ENCODE data around the gene HNF1B.

HNF1B gene

DNA sequence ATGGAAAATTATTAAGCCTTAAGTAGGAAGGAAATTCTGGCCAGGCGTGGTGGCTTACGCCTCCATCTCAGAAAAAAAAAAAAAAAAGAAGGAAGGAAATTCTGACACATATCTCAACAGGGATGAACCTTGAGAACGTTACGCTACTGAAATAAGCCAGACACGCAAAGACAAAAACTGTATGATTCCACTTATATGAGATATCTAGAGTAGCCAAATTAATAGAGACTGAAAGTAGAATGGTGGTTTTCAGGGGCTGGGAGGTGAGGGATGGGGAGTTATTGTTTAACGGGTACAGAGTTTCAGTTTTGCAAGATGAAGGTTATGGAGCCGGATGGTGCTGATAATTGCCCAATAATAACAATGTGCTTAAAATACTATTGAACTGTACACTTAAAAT, 16.2 kb upstream of the HNF1B start:
- peak; percentile 46 to 73 (median 67) for DNase-seq

GRCh38 chr17:37759014-37759637, 14.3 kb upstream of the HNF1B start:
- DNase-seq, result peak in 3 of 4 experiments; percentile 39 to 55 (median 43)

DNA sequence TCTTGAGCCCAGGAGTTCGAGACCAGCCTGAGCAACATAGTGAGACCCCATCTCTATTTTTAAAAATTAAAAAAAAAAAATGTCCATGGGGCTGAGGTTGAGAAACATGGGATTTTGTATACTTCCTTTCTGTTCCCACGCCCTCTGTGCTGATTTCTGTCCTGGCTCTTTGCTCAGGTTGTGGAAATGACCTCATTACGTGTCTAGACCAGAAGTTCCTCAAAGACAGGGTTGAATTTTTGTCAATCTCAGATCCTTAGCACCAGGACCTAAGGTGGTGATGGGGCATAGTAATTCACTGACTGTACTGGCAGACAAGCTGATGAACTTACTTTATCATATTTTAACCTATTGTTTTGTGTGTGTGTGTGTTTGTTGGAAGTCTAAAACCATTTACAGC, 11.2 kb upstream of the HNF1B start:
- DNase-seq, result peak; percentile 52 to 79 (median 70)

DNA sequence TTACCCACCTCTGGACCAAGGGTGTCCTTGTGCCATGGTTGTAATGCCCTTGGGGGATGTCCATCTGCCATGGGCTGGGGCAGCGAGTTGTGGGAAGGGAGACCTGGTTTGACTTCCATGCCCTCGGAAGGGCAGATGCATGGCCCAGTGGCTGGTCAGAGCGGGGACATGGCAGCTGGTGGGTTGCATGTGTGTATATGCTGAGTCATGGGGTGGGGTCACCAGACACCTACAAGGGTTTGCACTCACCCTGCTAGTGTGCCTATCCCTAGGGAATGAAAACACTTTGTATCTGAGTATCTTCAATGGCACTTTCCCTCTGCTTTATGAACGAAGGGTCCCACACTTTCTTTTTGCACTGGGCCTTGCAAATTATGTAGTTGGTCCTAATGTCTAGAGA, 10.6 kb upstream of the HNF1B start:
- no peak for DNase-seq

- no peak for DNase-seq
Observed at GRCh38 chr17:37754363-37754762, 9.5 kb upstream of the HNF1B start.

DNA sequence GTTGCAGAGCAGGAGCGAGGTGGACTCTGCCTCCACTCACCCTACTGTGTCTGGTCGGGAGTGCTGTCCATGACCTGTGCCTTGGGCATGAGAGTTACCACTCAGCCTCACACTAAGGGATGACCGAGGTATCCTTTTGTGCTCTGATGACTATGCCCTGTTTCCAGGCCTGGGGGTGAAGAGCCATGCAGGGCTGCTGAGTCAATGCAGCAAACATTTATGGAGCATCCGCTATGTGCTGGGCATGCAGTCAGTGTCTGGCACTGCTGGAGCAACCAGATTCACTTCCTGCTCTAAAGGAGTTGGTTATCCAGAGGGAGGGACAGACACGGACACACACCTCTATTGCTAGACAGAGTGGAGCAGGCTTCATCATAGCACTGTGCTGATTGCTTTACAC, 7.6 kb upstream of the HNF1B start:
- no peak for DNase-seq

GRCh38 chr17:37750768-37751475, 6.1 kb upstream of the HNF1B start:
- no peak for DNase-seq

GRCh38 chr17:37750292-37750691, 5.4 kb upstream of the HNF1B start:
- no peak for DNase-seq

DNA sequence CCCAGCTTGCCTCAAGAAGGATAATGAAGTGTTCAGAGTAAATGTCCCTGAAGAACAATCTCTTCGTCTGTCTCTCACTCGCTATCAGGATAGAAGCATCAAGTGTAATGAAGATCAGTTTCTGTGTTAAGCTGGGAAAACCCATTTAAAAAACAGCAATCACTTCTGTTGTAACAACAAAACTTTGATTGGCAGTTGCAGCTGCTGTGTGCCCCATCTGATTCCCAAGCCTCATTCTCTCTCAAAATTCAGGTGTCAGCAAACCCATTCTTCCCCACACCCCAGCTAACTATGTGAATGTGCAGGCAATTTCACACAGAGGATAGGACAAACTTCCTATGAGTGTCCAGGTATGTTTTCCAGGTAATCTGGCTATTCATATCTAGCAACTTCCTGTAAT, 2.4 kb upstream of the HNF1B start:
- DNase-seq, result no peak

- DNase-seq, result no peak
Observed at GRCh38 chr17:37746617-37747016, 1.8 kb upstream of the HNF1B start.

- no peak for DNase-seq
Observed at GRCh38 chr17:37745801-37746426, 1.1 kb upstream of the HNF1B start.

DNA sequence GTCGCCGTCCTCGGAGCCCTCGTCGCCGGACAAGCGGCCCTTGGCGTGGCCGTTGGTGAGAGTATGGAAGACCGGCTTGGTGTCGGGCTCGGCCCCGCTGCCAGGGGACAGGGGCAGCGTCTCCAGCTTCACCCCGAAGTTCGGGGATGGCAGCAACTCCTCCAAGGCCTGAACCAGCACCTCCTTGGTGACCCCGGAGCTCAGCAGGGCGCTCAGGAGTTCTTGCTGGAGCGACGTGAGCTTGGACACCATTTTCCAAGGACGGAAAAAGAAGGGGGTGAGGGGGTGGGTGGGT, 279 bp downstream of the HNF1B start:
- DNase-seq, result no peak

DNA sequence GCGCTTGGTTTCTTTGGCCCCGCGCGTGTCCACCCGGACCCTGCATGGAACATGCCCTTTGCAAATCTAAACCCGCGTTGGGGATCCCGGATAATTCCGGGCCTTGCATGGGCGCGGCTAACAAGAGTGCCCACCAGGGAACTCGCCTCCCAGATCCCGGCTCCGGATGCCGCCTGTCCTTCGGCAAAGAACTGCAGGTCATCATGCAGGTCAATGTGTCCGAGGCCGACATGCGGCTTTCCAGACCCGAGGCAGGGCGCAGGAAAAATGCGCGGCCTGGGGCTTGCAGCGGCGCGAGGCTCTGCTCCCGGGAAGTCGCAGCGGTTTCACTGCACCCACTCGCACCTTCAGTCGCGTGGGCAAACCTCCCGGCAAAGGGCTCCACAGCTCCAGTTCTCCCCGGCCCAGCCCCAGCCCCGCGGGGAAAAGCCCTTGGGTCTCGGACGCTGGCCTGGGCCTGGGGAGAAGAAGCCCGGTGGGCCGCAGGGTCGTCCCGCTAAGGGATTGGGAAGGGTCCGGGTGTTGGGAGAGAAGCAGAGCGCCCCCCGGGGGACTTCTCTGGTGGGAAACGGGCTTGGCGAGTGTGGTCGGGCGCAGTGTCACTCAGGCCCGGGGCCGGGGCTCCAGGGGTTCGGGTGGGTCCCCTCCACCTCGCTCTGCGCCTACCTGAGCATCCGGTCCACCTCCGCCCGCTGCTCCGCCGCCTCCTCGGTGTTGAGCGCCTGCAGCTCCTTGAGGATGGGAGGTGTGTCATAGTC, 805 bp downstream of the HNF1B start:
- peak in 2 of 4 experiments; percentile 15 to 32 for DNase-seq

DNA sequence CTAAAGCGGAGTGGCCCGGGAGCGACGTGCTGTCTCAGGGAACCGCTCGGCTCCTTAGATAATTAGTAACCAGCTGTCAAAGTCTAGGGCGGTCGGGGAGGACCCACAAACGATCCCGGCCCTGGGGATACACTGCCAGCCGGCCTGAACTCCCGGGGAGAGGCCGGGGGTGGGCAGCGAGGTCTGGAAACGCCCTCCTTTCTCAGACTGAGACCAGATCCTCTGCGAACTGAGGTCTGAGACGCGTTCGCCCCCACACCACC, 1.3 kb downstream of the HNF1B start:
- DNase-seq, result peak in 1 of 4 experiments; percentile 40

DNA sequence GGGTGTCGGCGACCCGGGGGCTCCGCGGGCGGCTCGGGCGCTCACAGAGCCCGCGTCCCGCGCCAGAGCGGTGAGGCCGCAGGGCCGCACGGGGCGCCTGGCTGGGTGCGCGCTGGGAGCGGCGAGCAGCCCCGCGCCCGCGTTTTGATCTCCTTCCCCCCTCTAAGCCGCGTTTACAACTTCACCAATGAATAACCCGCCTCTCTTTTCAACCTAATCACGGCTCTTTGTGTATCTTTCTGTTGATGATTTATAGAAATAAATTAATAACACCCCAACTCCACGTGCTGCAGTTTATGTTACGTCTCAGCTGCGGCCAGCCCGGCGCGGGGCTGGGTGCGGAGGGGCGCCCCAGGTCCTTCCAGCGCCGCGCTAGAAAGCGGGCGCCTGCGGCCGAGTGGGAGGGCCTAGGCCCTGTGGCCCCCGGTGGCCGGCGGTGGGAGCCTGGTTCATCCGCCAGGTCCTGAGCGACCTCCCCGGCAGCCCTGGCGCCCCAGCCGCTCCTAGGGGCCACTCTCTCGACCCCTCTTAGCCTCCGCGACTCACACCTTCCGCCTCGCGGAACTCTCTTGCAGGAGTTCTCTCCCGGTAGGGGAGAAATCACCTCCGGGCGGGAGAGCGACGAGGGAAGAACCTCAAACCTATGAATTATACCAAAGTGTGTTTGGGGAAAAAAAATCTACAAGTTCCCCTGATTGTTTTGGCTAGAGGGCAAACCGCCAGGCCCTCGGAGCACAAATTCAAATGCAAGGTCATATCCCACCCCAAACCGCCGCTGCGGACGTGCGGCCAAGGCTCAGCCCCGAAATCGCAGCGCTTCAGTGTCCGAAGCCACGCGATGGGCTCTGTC, 1.9 kb downstream of the HNF1B start:
- DNase-seq, result peak in 2 of 4 experiments; percentile 33

DNA sequence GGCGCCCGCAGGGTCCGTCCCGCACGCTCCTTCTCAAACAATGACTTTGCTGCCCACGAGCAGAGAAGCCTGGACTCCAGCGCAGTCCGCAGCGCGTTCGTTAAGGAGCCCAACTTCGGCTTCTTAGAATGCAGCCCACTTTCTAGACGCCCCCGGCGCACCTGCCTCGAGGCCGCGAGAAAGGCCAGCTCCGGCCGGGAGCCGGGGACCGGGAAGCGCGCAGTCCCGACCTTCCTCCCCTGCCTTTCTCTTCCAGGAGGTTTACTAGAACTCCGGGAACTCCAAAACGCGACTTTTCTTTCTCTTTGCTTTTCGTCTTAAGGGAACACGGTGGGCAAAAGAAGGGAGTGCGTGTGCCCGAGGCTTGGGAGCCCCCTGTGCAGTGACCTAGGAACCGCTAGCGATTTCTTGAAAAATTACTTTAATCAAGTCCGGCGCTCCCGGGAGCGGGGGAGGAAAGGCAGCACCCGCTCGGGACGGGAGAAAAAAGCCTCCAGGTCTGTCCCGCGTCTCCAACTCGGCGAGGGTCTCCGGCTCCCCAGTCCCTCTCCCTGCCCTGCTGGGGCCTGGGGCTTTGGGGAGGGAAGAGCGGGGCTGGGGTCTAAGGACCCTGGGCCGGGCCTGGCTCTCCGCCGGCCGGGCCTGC, 2.6 kb downstream of the HNF1B start:
- DNase-seq, result peak in 2 of 4 experiments; percentile 32 to 41

DNA sequence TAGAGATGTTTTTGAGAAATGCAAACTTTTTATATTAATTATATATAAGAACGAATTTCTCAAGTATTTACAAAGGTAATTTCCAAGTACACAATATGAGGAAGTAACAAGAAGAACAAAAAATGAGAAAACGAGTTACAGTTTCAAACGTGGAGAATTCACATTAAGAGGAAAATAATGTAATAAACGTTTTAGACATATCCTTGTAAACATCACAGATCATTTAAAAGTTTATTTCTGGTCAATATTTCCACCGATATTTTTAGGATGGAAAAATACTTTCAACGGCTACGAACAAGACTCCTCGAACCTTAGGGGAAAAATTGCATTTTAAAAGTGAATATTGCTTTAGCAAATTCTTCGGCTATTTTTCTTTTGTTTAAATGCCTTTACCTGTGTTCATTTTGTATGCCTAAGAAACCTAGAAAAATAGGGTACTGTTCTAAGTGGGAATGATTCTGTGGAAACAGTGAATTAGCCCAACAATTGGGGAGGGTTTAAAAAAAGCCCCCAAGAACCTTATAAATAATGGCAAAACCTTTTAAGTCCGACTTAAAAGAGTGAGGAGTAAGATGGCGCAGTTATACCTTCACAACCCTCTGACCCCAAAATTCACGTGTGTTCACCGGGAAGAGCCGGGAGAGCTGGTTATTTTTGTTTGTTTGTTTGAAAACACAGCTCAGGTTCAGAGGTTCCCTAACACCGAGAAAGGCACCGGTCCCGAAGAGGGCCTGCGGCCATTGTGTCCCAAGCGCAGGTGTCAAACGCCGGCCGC, 3.3 kb downstream of the HNF1B start:
- DNase-seq, result peak in 1 of 4 experiments; percentile 25

- DNase-seq, result no peak
Observed at GRCh38 chr17:37740915-37741314, 3.9 kb downstream of the HNF1B start.

DNA sequence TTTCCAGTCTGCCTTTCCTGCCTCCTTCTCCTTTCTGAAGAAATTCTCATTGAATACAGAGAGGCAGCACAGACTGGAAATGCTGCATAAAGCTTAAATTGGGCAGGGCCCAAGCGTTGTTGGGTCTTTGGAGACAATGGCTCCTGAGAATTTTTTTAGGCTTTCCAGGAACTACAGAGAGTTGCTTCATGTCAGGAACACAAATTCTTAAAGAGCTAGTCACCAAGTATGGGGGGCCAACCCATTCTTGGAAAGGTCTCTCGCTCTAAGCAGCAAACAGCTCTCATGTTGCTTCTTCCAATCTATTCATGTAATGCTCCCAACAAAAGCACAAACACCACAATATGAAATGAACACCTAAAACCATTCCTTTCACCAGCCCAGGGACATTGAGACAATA, 6.9 kb downstream of the HNF1B start:
- DNase-seq, result no peak

- DNase-seq, result no peak
Observed at GRCh38 chr17:37737081-37737480, 7.8 kb downstream of the HNF1B start.

DNA sequence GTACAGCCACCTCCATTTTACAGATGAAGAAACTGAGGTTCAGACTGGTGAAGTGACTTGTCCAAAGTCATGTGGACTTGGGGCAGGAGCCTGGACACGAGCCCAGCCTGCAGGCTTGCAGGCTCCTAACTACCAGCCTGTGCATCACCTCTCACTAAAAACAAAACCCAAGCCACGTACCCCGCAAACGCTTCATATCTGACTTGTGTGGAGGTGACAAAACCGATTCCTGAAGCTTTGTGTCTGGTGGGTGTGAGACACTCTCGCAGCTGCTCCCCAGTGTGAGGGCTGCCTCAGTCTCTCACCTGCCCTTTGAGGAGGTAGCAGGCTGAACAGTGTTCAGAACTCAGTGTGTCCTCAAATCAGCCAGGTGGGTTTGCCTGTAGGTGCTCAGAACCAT, 8.4 kb downstream of the HNF1B start:
- DNase-seq, result no peak

Measured in suppressor macrophage (primary cell).